ENCODE measurements around the gene TUFT1. TPM values are rescaled to one million over a fixed set of nuclear protein-coding genes. Genes with fewer than 3 reads are reported as not detected.

The TUFT1 gene
- total RNA-seq, 1 experiment from 2014 or later, result 2.6 TPM

DNA sequence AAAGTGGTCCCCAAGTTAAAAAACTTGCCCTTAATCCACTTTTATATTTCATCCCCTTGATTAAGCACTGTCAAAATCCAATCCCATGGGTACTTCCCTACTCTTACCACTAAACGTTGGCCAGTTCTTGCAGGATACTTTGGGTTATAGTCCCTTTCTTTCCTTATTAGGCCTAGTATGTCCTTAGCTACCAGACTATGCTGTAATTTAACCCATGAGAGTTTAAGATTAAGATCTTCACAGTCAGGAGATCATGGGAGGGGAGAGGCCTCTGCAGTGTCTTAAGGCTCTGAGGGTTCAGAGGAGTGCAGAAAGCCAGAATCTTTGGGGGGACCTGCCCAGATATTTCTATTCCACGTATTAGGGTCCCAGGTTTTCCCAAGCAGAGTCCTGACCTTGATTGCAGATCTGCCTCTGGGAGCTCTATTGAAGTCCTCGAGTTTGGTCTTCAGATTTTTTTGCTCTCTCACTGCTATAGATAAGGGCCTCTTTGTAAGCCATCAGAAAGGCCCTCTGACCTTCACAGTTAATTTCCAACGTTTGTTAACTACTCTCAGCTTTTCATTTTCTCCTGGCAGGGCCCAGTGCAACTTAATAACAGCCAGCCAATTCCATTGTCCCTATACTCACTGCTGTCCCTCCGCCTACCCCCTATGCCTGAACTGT is 37.9 kb upstream of the TUFT1 start:
- no peak for DNase-seq (ENCODE audit: low spot score)
- intact Hi-C loops (cut with micrococcal nuclease; ENCODE audit: unreplicated experiment), result no loop called here
- TF ChIP-seq EZH2 (IDR thresholded peaks at IDR 0.05; ENCODE audit: borderline replicate concordance, low read depth, low read length, poor library complexity, severe bottlenecking), result no peak
- no peaks in the 10 kb centered on the region for H3K36me3 ChIP-seq (ENCODE audit: insufficient read depth, low read length, poor library complexity, severe bottlenecking)
- POLR2A ChIA-PET (ENCODE audit: low non-redundant PET), result no interaction called here
- no peaks in the 10 kb centered on the region for H3K27me3 ChIP-seq (replicated peaks; ENCODE audit: insufficient read depth, low read depth, low read length, poor library complexity)
- no peaks in the 10 kb centered on the region for H3K4me1 ChIP-seq (ENCODE audit: insufficient read depth, low read length, poor library complexity, severe bottlenecking)
- no TSS peak for BruUV-seq (replicated peaks)
- CTCF ChIA-PET, result no interaction called here
- no peaks in the 10 kb centered on the region for H3K9me3 ChIP-seq (ENCODE audit: low read depth, low read length, poor library complexity, severe bottlenecking)
- no peak overlapping the region for H3K27ac ChIP-seq (ENCODE audit: low read depth, low read length, poor library complexity, severe bottlenecking)
- no peak overlapping the region for H3K4me3 ChIP-seq (ENCODE audit: low read depth, low read length, poor library complexity, severe bottlenecking)

DNA sequence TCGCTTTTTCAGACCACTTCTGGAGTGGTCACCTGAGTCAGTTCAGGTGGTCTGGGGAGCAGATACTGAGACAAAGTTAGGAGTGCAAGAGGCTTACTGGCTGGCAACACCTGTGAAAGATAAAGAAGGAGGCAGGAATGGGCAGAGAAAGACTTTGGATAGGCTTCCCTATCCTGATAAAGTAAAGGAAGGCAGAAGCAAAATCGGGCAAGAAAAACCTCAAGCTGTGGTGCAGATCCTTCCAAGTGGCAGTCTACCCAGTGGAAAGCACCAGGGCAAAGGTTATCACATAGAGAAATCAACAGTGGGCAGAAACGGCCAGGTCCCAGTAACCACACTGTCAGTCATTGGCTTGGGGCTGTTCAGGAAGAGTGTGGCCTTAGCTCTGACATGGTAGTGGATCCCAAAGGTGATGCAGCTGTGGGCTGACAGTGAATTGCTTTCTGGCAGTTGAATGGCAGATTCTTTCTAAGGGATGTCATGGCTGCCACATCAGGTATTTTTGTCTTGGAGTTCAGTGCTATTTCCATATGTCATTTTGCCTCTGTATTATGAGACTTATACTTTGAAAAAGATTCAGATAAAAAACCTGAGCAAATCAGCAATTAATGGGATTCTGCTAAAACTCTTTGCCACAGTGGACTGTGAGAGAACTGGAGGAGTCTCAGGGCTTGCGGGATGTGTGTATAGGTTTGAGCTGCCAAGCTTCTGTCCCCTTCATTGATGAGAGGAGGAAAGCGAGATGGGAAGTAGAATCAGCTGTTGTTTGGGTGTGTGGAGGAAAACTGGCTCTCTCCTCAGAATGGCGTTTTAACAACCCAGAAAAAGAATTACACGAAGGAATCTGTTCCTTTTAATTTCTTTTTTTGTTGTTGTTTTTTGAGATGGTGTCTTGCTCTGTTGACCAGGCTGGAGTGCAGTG is 37.0 kb upstream of the TUFT1 start:
- no peak overlapping the region for H3K4me3 ChIP-seq (ENCODE audit: low read depth, low read length, poor library complexity, severe bottlenecking)
- H3K27ac ChIP-seq (ENCODE audit: low read depth, low read length, poor library complexity, severe bottlenecking), result no peak overlapping the region
- BruUV-seq (replicated peaks), result no TSS peak
- H3K36me3 ChIP-seq (ENCODE audit: insufficient read depth, low read length, poor library complexity, severe bottlenecking), result no peaks in the 10 kb centered on the region
- no peak for DNase-seq (ENCODE audit: low spot score)
- TF ChIP-seq EZH2 (IDR thresholded peaks at IDR 0.05; ENCODE audit: borderline replicate concordance, low read depth, low read length, poor library complexity, severe bottlenecking), result no peak
- POLR2A ChIA-PET (ENCODE audit: low non-redundant PET), result no interaction called here
- H3K27me3 ChIP-seq (replicated peaks; ENCODE audit: insufficient read depth, low read depth, low read length, poor library complexity), result no peaks in the 10 kb centered on the region
- no peaks in the 10 kb centered on the region for H3K9me3 ChIP-seq (ENCODE audit: low read depth, low read length, poor library complexity, severe bottlenecking)
- intact Hi-C loops (cut with micrococcal nuclease; ENCODE audit: unreplicated experiment), result no loop called here
- CTCF ChIA-PET, result no interaction called here
- no peaks in the 10 kb centered on the region for H3K4me1 ChIP-seq (ENCODE audit: insufficient read depth, low read length, poor library complexity, severe bottlenecking)

DNA sequence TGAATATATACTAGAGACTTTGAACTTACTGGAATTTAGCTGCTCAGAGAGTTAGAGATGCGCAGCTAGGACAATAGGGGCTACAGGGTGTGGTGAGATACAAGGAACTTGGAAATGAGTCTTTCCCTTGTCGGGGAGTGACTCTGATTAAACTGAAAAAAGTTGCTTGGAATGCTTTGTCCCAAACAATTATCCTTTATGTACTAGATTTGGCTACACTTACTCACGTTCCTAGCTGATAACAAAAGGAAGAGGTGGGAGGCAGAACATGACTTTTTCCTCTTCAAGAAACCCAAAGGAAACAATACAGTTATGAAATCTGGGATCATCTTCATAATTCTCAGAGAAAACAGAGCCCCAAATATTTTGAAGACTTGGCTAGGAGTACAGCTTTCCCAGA is 35.9 kb upstream of the TUFT1 start:
- no peak overlapping the region for H3K4me3 ChIP-seq (ENCODE audit: low read depth, low read length, poor library complexity, severe bottlenecking)
- H3K4me1 ChIP-seq (ENCODE audit: insufficient read depth, low read length, poor library complexity, severe bottlenecking), result no peaks in the 10 kb centered on the region
- no peaks in the 10 kb centered on the region for H3K27me3 ChIP-seq (replicated peaks; ENCODE audit: insufficient read depth, low read depth, low read length, poor library complexity)
- DNase-seq (ENCODE audit: low spot score), result no peak
- no peaks in the 10 kb centered on the region for H3K36me3 ChIP-seq (ENCODE audit: insufficient read depth, low read length, poor library complexity, severe bottlenecking)
- ChIA-PET CTCF (no interaction called here), POLR2A (ENCODE audit: low non-redundant PET) (no interaction called here)
- intact Hi-C loops (cut with micrococcal nuclease; ENCODE audit: unreplicated experiment), result no loop called here
- no peak overlapping the region for H3K27ac ChIP-seq (ENCODE audit: low read depth, low read length, poor library complexity, severe bottlenecking)
- TF ChIP-seq CTCF (conservative IDR thresholded peaks at IDR 0.05; ENCODE audit: low read depth, low read length) (no peak), EZH2 (IDR thresholded peaks at IDR 0.05; ENCODE audit: borderline replicate concordance, low read depth, low read length, poor library complexity, severe bottlenecking) (no peak)
- H3K9me3 ChIP-seq (ENCODE audit: low read depth, low read length, poor library complexity, severe bottlenecking), result no peaks in the 10 kb centered on the region
- BruUV-seq (replicated peaks), result no TSS peak

DNA sequence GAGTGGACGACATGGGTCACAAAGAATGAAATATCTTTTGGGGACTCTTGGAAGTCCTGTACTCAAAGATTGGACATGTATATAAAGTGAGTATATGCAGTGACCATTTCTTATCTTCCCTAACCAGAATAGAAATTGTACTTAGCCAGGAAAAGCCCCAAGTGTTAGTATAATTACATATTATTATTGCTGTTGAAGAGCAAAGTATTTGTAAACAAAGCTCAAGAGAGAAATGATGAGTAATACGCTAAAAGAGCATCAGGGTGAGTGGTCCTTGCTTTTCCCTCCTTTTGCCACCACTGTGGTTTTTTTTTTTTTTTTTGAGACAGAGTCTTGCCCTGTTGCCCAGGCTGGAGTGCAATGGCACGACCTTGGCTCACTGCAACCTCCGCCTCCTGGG is 35.4 kb upstream of the TUFT1 start:
- H3K27ac ChIP-seq (ENCODE audit: low read depth, low read length, poor library complexity, severe bottlenecking), result no peak overlapping the region
- H3K9me3 ChIP-seq (ENCODE audit: low read depth, low read length, poor library complexity, severe bottlenecking), result no peaks in the 10 kb centered on the region
- no TSS peak for BruUV-seq (replicated peaks)
- no peaks in the 10 kb centered on the region for H3K36me3 ChIP-seq (ENCODE audit: insufficient read depth, low read length, poor library complexity, severe bottlenecking)
- ChIA-PET POLR2A (ENCODE audit: low non-redundant PET) (no interaction called here), CTCF (no interaction called here)
- DNase-seq (ENCODE audit: low spot score), result no peak
- no peaks in the 10 kb centered on the region for H3K4me1 ChIP-seq (ENCODE audit: insufficient read depth, low read length, poor library complexity, severe bottlenecking)
- no peaks in the 10 kb centered on the region for H3K27me3 ChIP-seq (replicated peaks; ENCODE audit: insufficient read depth, low read depth, low read length, poor library complexity)
- intact Hi-C loops (cut with micrococcal nuclease; ENCODE audit: unreplicated experiment), result no loop called here
- TF ChIP-seq EZH2 (IDR thresholded peaks at IDR 0.05; ENCODE audit: borderline replicate concordance, low read depth, low read length, poor library complexity, severe bottlenecking) (no peak), CTCF (conservative IDR thresholded peaks at IDR 0.05; ENCODE audit: low read depth, low read length) (no peak)
- H3K4me3 ChIP-seq (ENCODE audit: low read depth, low read length, poor library complexity, severe bottlenecking), result no peak overlapping the region

Data from A673 (cell line).